ENCODE results near the gene OR7G1. TPM values are rescaled to one million over a fixed set of nuclear protein-coding genes. Genes with fewer than 3 reads are reported as not detected.

Gene OR7G1
- total RNA-seq, 1 experiment from 2014 or later = not detected

- TF ChIP-seq AR (CRISPR knock-in tag; IDR thresholded peaks at IDR 0.05) (no peak), CREB1 (CRISPR knock-in tag; IDR thresholded peaks at IDR 0.05) (no peak), TCF7 (CRISPR knock-in tag; IDR thresholded peaks at IDR 0.05; ENCODE audit: low read depth) (no peak)
Observed at GRCh38 chr19:9109959-9110358, 5.6 kb downstream of the OR7G1 start (continued).

DNA sequence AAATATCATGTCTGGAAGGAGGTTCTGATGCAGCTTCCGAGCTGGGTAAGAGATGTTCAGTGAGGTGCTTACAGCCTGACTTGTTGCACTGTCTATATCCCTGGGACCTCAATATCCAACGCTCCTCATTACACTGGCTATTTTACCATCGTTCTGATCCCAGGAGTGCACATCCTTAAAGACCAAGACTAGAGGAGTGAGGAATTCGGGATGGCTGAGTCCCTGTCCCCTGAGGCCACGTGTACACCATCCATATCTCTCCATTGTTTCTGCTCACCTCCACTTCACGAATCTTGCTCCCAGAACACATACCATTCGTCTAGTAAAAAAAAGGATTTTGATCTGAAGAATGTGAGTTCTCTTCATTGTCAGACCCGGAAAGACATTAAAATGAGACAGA, 8.2 kb downstream of the OR7G1 start, which contains the start of gene OR7G2:
OR7G2 (minus strand) TSS at position 101 of the 400 bp plus-strand sequence. CDS start 4,232 bp downstream, outside the sequence.
- CTCF ChIA-PET = no interaction called here
- H3K27ac Mint-ChIP-seq = no peak within 1 kb of the TSS
- no peak within 1 kb of the TSS for H3K4me3 Mint-ChIP-seq
- ATAC-seq = no peak
- no peaks in the 10 kb centered on the region for H3K4me1 Mint-ChIP-seq
- no peak for DNase-seq (ENCODE audit: low spot score)
- H3K9me3 Mint-ChIP-seq = peaks cover 59% of the 10 kb centered on the region
- TF ChIP-seq USF2 (CRISPR knock-in tag; IDR thresholded peaks at IDR 0.05) (no peak), ZBTB21 (CRISPR knock-in tag; IDR thresholded peaks at IDR 0.05; ENCODE audit: borderline replicate concordance) (no peak), RELA (CRISPR knock-in tag; IDR thresholded peaks at IDR 0.05; ENCODE audit: borderline replicate concordance) (no peak), ZNF512 (CRISPR knock-in tag; IDR thresholded peaks at IDR 0.05; ENCODE audit: borderline replicate concordance) (no peak), ZNF121 (CRISPR knock-in tag; IDR thresholded peaks at IDR 0.05) (no peak), ZNF416 (CRISPR knock-in tag; IDR thresholded peaks at IDR 0.05) (no peak), CREB1 (CRISPR knock-in tag; IDR thresholded peaks at IDR 0.05) (no peak), ELF4 (CRISPR knock-in tag; IDR thresholded peaks at IDR 0.05; ENCODE audit: low read depth) (no peak), ZNF317 (CRISPR knock-in tag; IDR thresholded peaks at IDR 0.05; ENCODE audit: borderline replicate concordance, low read depth) (no peak), ZBTB43 (CRISPR knock-in tag; IDR thresholded peaks at IDR 0.05) (no peak), USF1 (CRISPR knock-in tag; IDR thresholded peaks at IDR 0.05) (no peak), ZNF232 (CRISPR knock-in tag; IDR thresholded peaks at IDR 0.05) (no peak)
- TF ChIP-seq, protein P1, sequence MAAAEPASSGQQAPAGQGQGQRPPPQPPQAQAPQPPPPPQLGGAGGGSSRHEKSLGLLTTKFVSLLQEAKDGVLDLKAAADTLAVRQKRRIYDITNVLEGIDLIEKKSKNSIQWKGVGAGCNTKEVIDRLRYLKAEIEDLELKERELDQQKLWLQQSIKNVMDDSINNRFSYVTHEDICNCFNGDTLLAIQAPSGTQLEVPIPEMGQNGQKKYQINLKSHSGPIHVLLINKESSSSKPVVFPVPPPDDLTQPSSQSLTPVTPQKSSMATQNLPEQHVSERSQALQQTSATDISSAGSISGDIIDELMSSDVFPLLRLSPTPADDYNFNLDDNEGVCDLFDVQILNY (CRISPR knock-in tag; IDR thresholded peaks at IDR 0.05) = no peak
- TF ChIP-seq, protein P2, sequence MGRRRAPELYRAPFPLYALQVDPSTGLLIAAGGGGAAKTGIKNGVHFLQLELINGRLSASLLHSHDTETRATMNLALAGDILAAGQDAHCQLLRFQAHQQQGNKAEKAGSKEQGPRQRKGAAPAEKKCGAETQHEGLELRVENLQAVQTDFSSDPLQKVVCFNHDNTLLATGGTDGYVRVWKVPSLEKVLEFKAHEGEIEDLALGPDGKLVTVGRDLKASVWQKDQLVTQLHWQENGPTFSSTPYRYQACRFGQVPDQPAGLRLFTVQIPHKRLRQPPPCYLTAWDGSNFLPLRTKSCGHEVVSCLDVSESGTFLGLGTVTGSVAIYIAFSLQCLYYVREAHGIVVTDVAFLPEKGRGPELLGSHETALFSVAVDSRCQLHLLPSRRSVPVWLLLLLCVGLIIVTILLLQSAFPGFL (CRISPR knock-in tag; IDR thresholded peaks at IDR 0.05; ENCODE audit: borderline replicate concordance) = no peak
- TF ChIP-seq, protein P3, sequence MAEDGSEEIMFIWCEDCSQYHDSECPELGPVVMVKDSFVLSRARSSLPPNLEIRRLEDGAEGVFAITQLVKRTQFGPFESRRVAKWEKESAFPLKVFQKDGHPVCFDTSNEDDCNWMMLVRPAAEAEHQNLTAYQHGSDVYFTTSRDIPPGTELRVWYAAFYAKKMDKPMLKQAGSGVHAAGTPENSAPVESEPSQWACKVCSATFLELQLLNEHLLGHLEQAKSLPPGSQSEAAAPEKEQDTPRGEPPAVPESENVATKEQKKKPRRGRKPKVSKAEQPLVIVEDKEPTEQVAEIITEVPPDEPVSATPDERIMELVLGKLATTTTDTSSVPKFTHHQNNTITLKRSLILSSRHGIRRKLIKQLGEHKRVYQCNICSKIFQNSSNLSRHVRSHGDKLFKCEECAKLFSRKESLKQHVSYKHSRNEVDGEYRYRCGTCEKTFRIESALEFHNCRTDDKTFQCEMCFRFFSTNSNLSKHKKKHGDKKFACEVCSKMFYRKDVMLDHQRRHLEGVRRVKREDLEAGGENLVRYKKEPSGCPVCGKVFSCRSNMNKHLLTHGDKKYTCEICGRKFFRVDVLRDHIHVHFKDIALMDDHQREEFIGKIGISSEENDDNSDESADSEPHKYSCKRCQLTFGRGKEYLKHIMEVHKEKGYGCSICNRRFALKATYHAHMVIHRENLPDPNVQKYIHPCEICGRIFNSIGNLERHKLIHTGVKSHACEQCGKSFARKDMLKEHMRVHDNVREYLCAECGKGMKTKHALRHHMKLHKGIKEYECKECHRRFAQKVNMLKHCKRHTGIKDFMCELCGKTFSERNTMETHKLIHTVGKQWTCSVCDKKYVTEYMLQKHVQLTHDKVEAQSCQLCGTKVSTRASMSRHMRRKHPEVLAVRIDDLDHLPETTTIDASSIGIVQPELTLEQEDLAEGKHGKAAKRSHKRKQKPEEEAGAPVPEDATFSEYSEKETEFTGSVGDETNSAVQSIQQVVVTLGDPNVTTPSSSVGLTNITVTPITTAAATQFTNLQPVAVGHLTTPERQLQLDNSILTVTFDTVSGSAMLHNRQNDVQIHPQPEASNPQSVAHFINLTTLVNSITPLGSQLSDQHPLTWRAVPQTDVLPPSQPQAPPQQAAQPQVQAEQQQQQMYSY (CRISPR knock-in tag; IDR thresholded peaks at IDR 0.05) = no peak
- POLR2A ChIA-PET = no interaction called here
- H3K36me3 Mint-ChIP-seq = peaks cover 43% of the 10 kb centered on the region
- no peaks in the 10 kb centered on the region; the same call in 1 of the 2 replicates for H3K27me3 Mint-ChIP-seq (ENCODE audit: low read depth)
